Cardiac fibroblast (primary cell): ENCODE data around the gene AVPR1A.

Experiments used
- DNase-seq, 2 donors: peaks; one replicate each; pipeline versions ENCODE4 v3.0.0 to v3.0.0-alpha.2; 2010; ENCODE audit warnings: low read depth in 2 of 2
- H3K4me3 ChIP-seq, 2 donors: replicated peaks in 1 of 2; 1 replicate in 1 of 2; 2 replicates in 1 of 2; pipeline ENCODE4 v1.5.1; 2011; ENCODE audit warnings: low read depth in 2 of 2, low read length in 2 of 2, mild to moderate bottlenecking in 2 of 2, moderate library complexity in 1 of 2
- CTCF ChIP-seq: IDR thresholded peaks from one replicate; pipeline ENCODE4 v1.5.1; 2011; ENCODE audit warnings: low read depth, mild to moderate bottlenecking, low read length, inconsistent platforms

Gene AVPR1A

DNA sequence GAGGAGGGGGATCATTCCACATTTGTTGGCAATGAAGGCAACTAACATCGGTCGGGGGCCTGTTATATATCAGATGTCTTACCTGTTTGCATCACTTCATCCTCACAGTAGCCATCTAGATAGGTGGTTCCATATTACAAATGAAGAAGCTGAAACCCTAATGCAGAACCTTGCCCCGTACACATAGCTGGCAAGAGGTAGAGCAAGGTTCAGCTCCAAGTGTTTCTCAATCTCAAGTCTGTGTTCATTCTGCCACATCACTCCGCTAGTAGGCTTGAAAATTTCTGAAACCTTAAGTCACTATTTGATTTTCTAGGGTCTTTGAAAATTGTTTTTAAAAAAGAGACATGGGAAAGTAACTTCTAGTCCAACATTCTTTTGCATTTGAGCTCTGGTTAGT is 17.0 kb downstream of the AVPR1A start:
- H3K4me3 ChIP-seq, result no peak overlapping the region
- DNase-seq, result no peak

DNA sequence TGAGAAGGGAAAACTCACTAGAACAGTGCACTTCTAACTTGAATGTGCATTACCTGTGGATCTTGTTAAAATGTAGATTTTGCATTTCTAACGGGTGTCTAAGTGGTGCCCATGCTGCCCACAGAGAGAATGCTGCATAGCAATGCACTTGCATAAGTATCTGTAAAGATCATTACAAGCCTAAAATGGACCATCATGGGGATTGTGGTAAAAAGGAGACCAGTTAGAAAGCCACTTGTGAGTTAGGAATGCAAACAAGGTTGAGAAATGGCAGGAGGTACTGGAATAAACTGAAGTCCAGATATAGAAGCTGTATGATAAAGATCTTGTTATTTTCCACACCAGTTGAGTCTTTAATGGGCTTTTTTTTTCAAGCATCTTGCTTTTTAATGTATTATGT is 18.8 kb downstream of the AVPR1A start:
- H3K4me3 ChIP-seq, result no peak overlapping the region
- no peak for DNase-seq
- TF ChIP-seq CTCF, result no peak

More for the DNA sequence above, 17.0 kb downstream of the AVPR1A start:
- no peak for TF ChIP-seq CTCF

DNA sequence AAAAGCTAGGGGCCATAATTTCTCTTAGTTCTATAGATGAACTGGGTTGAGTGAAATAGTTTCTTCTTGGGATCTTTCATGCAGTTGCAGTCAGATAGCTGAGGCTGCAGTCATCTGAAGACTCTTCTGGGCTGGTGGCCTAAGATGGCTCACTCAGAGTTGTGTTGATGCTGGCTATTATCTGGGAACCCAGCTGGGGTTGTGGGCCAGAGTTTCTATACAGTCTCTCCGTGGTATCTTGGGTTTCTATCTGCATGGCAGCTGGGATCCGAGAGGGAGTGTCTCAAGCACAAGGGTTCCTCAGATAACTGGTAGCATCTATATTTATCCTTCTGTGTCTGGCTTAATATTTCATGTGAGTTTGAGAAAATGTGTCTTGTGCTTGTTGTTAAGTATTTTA is 21.1 kb downstream of the AVPR1A start:
- TF ChIP-seq CTCF, result no peak
- H3K4me3 ChIP-seq, result no peak overlapping the region
- no peak for DNase-seq

GRCh38 chr12:63124778-63125177 is 26.2 kb downstream of the AVPR1A start:
- no peak for TF ChIP-seq CTCF
- no peak overlapping the region for H3K4me3 ChIP-seq
- DNase-seq, result peak in 1 of 2 donors; percentile 34

DNA sequence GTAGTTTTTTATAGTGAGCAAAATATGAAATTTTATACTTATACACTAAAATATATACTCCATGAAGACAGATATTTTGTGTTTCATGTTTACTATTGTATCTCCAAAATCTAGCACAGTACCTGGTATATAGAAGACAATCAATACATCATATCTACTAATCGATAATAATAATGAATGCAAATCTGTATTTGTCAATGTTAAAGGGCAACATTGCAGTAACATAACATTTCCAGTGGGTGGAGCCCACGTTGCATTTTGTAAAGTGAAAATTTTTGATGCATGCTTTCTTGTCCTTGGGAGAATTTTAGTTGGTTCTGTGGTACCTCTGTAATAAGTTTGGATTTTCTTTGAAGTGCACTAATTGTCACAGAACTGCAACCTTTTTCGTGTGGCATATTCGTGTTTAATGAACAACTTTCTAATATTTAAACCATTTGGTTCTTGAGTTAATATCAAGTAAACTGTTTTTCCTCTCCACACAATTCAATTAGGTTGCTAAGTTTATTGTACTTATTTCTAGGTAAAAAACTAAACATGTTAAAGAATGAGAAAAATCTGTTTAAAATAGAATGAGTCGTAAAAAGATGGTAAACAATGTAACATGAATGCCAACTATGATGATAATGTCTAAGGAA is 47.4 kb downstream of the AVPR1A start:
- peak; percentile 72 for TF ChIP-seq CTCF
- peak; percentile 31 to 48 for DNase-seq
- H3K4me3 ChIP-seq, result no peak overlapping the region

- H3K4me3 ChIP-seq, result no peak overlapping the region
- TF ChIP-seq CTCF, result no peak
- DNase-seq, result no peak
Measured at GRCh38 chr12:63101920-63102319, 49.1 kb downstream of the AVPR1A start.

DNA sequence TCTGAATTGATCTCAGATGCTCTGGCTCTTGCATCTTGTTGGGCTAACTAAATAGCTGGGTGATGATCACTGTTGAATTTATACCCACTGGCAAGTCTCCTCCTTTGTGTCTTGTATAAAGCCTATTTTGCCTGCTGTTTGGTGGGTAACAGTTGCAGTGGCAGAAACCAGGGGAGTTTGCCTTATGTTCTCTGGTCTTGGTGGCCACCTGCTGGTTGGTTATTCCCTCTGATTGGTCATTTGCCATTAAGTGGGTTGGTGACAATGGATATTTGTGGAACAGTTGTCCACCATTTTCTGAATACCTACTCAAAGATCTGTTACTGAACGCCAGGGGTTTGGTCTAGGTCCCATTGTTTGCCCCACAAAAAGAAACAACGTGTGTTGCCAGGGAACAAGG is 52.1 kb downstream of the AVPR1A start:
- H3K4me3 ChIP-seq, result no peak overlapping the region
- no peak for DNase-seq
- TF ChIP-seq CTCF, result no peak
